ENCODE results near the gene CTCF. TPM values are rescaled to one million over a fixed set of nuclear protein-coding genes. Genes with fewer than 3 reads are reported as not detected.

The CTCF gene
- total and polyA plus RNA-seq, 10 of the 15 experiments (the other 5 are each of a cell fraction or from before 2014, with no cell fraction given) = 9.1 to 55.0 (median 41.8) TPM

- TF ChIP-seq ZNF592 (IDR thresholded peaks at IDR 0.05) (no peak), SUZ12 (IDR thresholded peaks at IDR 0.05; ENCODE audit: unreplicated experiment) (no peak)
Measured at GRCh38 chr16:67632415-67633172, 70.3 kb downstream of the CTCF start (continued).

- ATAC-seq = no peak
- CTCF ChIA-PET = no interaction called here
Measured at GRCh38 chr16:67636713-67637112, 74.4 kb downstream of the CTCF start.

More at GRCh38 chr16:67636713-67637112, 74.4 kb downstream of the CTCF start:
- RAD21 ChIA-PET (ENCODE audit: unreplicated experiment) = no interaction called here
- no peak overlapping the region for H3K27ac ChIP-seq (ENCODE audit: control insufficient read depth, insufficient read depth)
- H3K4me2 ChIP-seq (ENCODE audit: control insufficient read depth, insufficient read depth) = no peak overlapping the region
- FAIRE-seq (no peak), DNase-seq (ENCODE audit: low read depth, low spot score) (no peak)
- BruUV-seq (replicated peaks) = no TSS peak
- H3K27me3 ChIP-seq (replicated peaks in 1 of 2; ENCODE audit: control insufficient read depth in 2 of 2, insufficient read depth in 2 of 2, low read length in 1 of 2) = no peaks in the 10 kb centered on the region
- in situ Hi-C loops (cut with MboI) (no loop called here), intact Hi-C loops (cut with micrococcal nuclease; ENCODE audit: unreplicated experiment) (no loop called here)
- SMC1A ChIA-PET (ENCODE audit: uncharacterized antibody, unreplicated experiment) = no interaction called here
- H2AFZ ChIP-seq (ENCODE audit: control insufficient read depth, low read depth, low read length) = no peak overlapping the region
- 100% methylated on average over 8 of the region's 8 CpGs for WGBS (ENCODE audit: insufficient coverage, insufficient replicate concordance, low lambda C conversion rate, missing lambda C conversion rate)
- POLR2A ChIA-PET = no interaction called here
- no peaks in the 10 kb centered on the region for H4K20me1 ChIP-seq (ENCODE audit: control insufficient read depth, insufficient read depth)
- TF ChIP-seq ZNF24 (IDR thresholded peaks at IDR 0.05) = no peak
- TF ChIP-seq IRF3 (IDR thresholded peaks at IDR 0.05) = no peak
- TF ChIP-seq TCF3 (IDR thresholded peaks at IDR 0.05; ENCODE audit: borderline replicate concordance, insufficient read depth, low read depth, low read length) = no peak
- TF ChIP-seq ZZZ3 (IDR thresholded peaks at IDR 0.05; ENCODE audit: control insufficient read depth, insufficient read length, low read depth) = no peak
- no peak for TF ChIP-seq BCL11A (IDR thresholded peaks at IDR 0.05; ENCODE audit: low read depth, low read length)
- no peak for TF ChIP-seq SRF (IDR thresholded peaks at IDR 0.05; ENCODE audit: low read depth in 2 of 2, low read length in 2 of 2)
- no peak overlapping the region for H3K4me3 ChIP-seq
- peaks cover 17 to 24% of the 10 kb centered on the region in 2 experiments for H3K36me3 ChIP-seq (ENCODE audit: control insufficient read depth in 2 of 2, insufficient read depth in 2 of 2, low read length in 1 of 2)
- no peaks in the 10 kb centered on the region for H3K9me3 ChIP-seq (replicated peaks; ENCODE audit: control insufficient read depth, insufficient read depth, low read length)
- no peaks in the 10 kb centered on the region for H3K79me2 ChIP-seq (ENCODE audit: control insufficient read depth, insufficient read depth, low read length)
- H3K9ac ChIP-seq (ENCODE audit: control insufficient read depth, insufficient read depth, low read length) = no peak overlapping the region
- no peaks in the 10 kb centered on the region for H3K4me1 ChIP-seq (ENCODE audit: control insufficient read depth, insufficient read depth, low read length)
